MCF 10A (cell line): Measurements from ENCODE around the gene BOD1L1. TPM values are rescaled to one million over a fixed set of nuclear protein-coding genes. Genes with fewer than 3 reads are reported as not detected.

ENCODE experiments used
- BruUV-seq: library from RNA; stranded (reverse); fragments of 400-500 nt; replicated peaks from 2 replicates; lab custom pipeline; 2021; lab: Mats Ljungman, UMichigan
- CTCF ChIA-PET: fragments of 300-600 bp; sonication (Branson Sonifier 250); formaldehyde crosslinking; extraction: SDS; loops from one replicate; lab custom pipeline; 2021; ENCODE audit warnings: antibody characterized with exemption, inconsistent platforms; lab: Yijun Ruan, JAX
- POLR2A ChIA-PET: fragments of 300-600, 350-650 bp; sonication (Branson Sonifier 250); formaldehyde crosslinking; extraction: SDS; loops from one replicate; lab custom pipeline; 2020; ENCODE audit warnings: antibody characterized with exemption, inconsistent platforms; lab: Yijun Ruan, JAX
- DNase-seq: peaks from one replicate; pipeline ENCODE4 v3.0.0-alpha.2; 2018; ENCODE audit not compliant: unreplicated experiment
- H3K27ac Mint-ChIP-seq: one replicate; pipeline ENCODE4 v1.8.0; 2022; ENCODE audit warnings: mild to moderate bottlenecking, low read depth, mixed read lengths; ENCODE audit not compliant: unreplicated experiment
- H3K27me3 Mint-ChIP-seq: one replicate; pipeline ENCODE4 v1.8.0; 2022; ENCODE audit warnings: mixed read lengths; ENCODE audit not compliant: insufficient read depth, unreplicated experiment
- H3K36me3 Mint-ChIP-seq: one replicate; pipeline ENCODE4 v1.8.0; 2022; ENCODE audit warnings: mild to moderate bottlenecking, moderate library complexity, mixed read lengths; ENCODE audit not compliant: insufficient read depth, unreplicated experiment
- H3K4me1 Mint-ChIP-seq: one replicate; pipeline ENCODE4 v1.8.0; 2022; ENCODE audit warnings: mixed read lengths; ENCODE audit not compliant: insufficient read depth, unreplicated experiment
- H3K4me3 Mint-ChIP-seq: one replicate; pipeline ENCODE4 v1.8.0; 2022; ENCODE audit warnings: mild to moderate bottlenecking, moderate library complexity, mixed read lengths; ENCODE audit not compliant: unreplicated experiment
- H3K9me3 Mint-ChIP-seq: one replicate; pipeline ENCODE4 v1.8.0; 2022; ENCODE audit warnings: mixed read lengths; ENCODE audit not compliant: unreplicated experiment
- CTCF ChIP-seq: fragments of 200-600 bp; IDR thresholded peaks from one replicate; pipeline ENCODE4 v1.8.0; 2022; ENCODE audit warnings: antibody characterized with exemption, mild to moderate bottlenecking; ENCODE audit not compliant: unreplicated experiment
- intact Hi-C: fragments of 100-400 bp; cut with micrococcal nuclease; formaldehyde crosslinking; loops from 2 replicates; pipeline ENCODE4 v1.14.1; 2022
- total RNA-seq: library from RNA; stranded (reverse); gene quantifications from 2 replicates; pipeline ENCODE4 v1.2.3, GENCODE V29; 2022

Gene BOD1L1
- total RNA-seq, 1 experiment from 2014 or later, result 46.8 TPM

DNA sequence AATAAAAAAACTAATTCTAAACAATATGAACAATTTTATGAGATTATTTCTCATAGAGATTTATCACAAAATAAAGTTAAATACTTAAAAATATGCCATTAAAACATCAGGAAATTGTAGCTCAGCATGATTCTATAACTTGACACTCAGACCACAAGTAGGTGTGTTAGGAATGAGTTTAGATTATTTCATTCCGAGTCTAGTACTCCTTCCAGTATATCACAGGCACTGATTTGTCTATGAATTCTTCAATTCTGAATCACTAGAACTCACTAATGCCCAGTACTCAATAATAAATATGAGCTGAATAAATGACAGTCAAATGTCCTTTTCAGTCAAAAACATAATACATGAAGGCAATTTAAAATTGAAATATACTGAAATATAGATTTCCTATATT is 22.2 kb downstream of the BOD1L1 start:
- no peak for DNase-seq
- intact Hi-C loops, result no loop called here
- Mint-ChIP-seq H3K9me3 (no peaks in the 10 kb centered on the region), H3K36me3 (peaks cover 78% of the 10 kb centered on the region), H3K4me3 (no peak overlapping the region), H3K27me3 (no peaks in the 10 kb centered on the region), H3K4me1 (no peaks in the 10 kb centered on the region), H3K27ac (no peak overlapping the region)
- no peak for TF ChIP-seq CTCF
- ChIA-PET CTCF (interaction anchor here (0.6 kb wide), 1 partner anchor 17 kb away, joined by 4 read pairs; no protein-coding TSS in a partner anchor), POLR2A (interaction anchor here (0.7 to 1.1 kb wide), 3 partner anchors 12 to 22 kb away, joined by 3 read pairs; partner anchors contain the start of gene BOD1L1)
- BruUV-seq, result no TSS peak

- Mint-ChIP-seq H3K4me1 (no peaks in the 10 kb centered on the region), H3K36me3 (peaks cover 73% of the 10 kb centered on the region), H3K4me3 (no peak overlapping the region), H3K9me3 (no peaks in the 10 kb centered on the region), H3K27ac (no peak overlapping the region), H3K27me3 (no peaks in the 10 kb centered on the region)
- BruUV-seq, result no TSS peak
- no peak for TF ChIP-seq CTCF
- DNase-seq, result no peak
- CTCF ChIA-PET, result no interaction called here
- POLR2A ChIA-PET, result no interaction called here
- intact Hi-C loops, result no loop called here
These were observed 25.7 kb downstream of the BOD1L1 start for GRCh38 chr4:13601848-13602247.

DNA sequence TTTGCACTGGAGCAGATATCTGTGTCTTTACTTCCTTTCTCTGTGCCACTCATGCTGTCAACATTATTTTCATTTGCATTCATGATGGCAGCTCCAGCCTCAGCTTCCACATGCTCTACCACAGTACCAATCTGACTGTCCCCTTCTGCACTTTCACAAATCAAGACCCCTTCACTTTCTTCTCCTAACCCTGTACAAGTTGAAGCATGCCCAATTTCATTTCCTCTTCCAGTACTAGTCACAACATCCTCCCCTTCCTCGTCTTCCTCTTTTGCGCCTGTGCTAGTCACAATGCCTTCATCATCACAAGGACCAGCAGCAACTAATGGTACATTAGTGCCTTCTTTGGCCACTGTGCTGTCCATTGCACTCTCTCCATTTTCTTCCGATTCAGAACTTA is 26.5 kb downstream of the BOD1L1 start:
- no peak for TF ChIP-seq CTCF
- BruUV-seq, result no TSS peak

GRCh38 chr4:13599159-13599558 is 28.4 kb downstream of the BOD1L1 start:
- Mint-ChIP-seq H3K9me3 (no peaks in the 10 kb centered on the region), H3K4me1 (no peaks in the 10 kb centered on the region), H3K27ac (no peak overlapping the region), H3K36me3 (peaks cover 80% of the 10 kb centered on the region), H3K27me3 (no peaks in the 10 kb centered on the region), H3K4me3 (no peak overlapping the region)
- no TSS peak for BruUV-seq
- DNase-seq, result no peak
- intact Hi-C loops, result no loop called here
- no peak for TF ChIP-seq CTCF
- POLR2A ChIA-PET, result no interaction called here
- CTCF ChIA-PET, result interaction anchor here (0.6 kb wide), 1 partner anchor 11 kb away, joined by 3 read pairs; no protein-coding TSS in a partner anchor

More for the DNA sequence above, 26.5 kb downstream of the BOD1L1 start:
- Mint-ChIP-seq H3K36me3 (peaks cover 74% of the 10 kb centered on the region), H3K9me3 (no peaks in the 10 kb centered on the region), H3K4me1 (no peaks in the 10 kb centered on the region), H3K4me3 (no peak overlapping the region), H3K27me3 (no peaks in the 10 kb centered on the region), H3K27ac (no peak overlapping the region)
- CTCF ChIA-PET, result no interaction called here
- no peak for DNase-seq
- POLR2A ChIA-PET, result no interaction called here
- intact Hi-C loops, result no loop called here
